Duodenal mucosa (tissue), 2 donors: Measurements from ENCODE around the gene PTPRF.

Experiments used
- H3K27ac ChIP-seq: one replicate; pipeline ENCODE4 v1.7.0; 2013; ENCODE audit warnings: low read depth, low read length
- H3K27me3 ChIP-seq, 2 donors: one replicate each; pipeline ENCODE4 v1.7.0; 2013; ENCODE audit warnings: low read length in 2 of 2, control low read depth in 1 of 2; ENCODE audit not compliant: insufficient read depth in 2 of 2, control insufficient read depth in 1 of 2
- H3K36me3 ChIP-seq, 2 donors: one replicate each; pipeline ENCODE4 v1.7.0; 2013; ENCODE audit warnings: low read length in 2 of 2, control low read depth in 1 of 2; ENCODE audit not compliant: insufficient read depth in 2 of 2, control insufficient read depth in 1 of 2
- H3K4me1 ChIP-seq, 2 donors: one replicate each; pipeline ENCODE4 v1.7.0; 2013; ENCODE audit warnings: low read length in 2 of 2, control low read depth in 1 of 2; ENCODE audit not compliant: insufficient read depth in 2 of 2, control insufficient read depth in 1 of 2
- H3K4me3 ChIP-seq, 2 donors: one replicate each; pipeline ENCODE4 v1.7.0; 2013; ENCODE audit warnings: low read length in 2 of 2, low read depth in 1 of 2
- H3K9ac ChIP-seq, 2 donors: one replicate each; pipeline ENCODE4 v1.7.0; 2013; ENCODE audit warnings: low read length in 2 of 2, low read depth in 1 of 2
- H3K9me3 ChIP-seq, 2 donors: one replicate each; pipeline ENCODE4 v1.7.0; 2013; ENCODE audit warnings: low read length in 2 of 2, control low read depth in 1 of 2; ENCODE audit not compliant: control insufficient read depth in 1 of 2

PTPRF gene

DNA sequence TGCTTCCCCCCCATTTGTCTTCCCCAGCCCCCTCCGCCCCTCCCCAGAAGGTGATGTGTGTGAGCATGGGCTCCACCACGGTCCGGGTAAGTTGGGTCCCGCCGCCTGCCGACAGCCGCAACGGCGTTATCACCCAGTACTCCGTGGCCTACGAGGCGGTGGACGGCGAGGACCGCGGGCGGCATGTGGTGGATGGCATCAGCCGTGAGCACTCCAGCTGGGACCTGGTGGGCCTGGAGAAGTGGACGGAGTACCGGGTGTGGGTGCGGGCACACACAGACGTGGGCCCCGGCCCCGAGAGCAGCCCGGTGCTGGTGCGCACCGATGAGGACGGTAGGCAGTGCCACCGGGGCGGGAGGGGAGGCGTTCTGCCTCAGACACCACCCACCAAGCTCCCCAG lies 67.0 kb downstream of the PTPRF start:
- no peaks in the 10 kb centered on the region for H3K27me3 ChIP-seq
- no peak overlapping the region for H3K4me3 ChIP-seq
- H3K9ac ChIP-seq, result no peak overlapping the region
- H3K36me3 ChIP-seq, result peaks cover 12 to 75% of the 10 kb centered on the region in 2 donors
- H3K27ac ChIP-seq, result no peak overlapping the region
- H3K4me1 ChIP-seq, result no peaks in the 10 kb centered on the region
- H3K9me3 ChIP-seq, result no peaks in the 10 kb centered on the region

- no peaks in the 10 kb centered on the region for H3K27me3 ChIP-seq
- H3K9ac ChIP-seq, result no peak overlapping the region
- H3K36me3 ChIP-seq, result peaks cover 12 to 72% of the 10 kb centered on the region in 2 donors
- no peak overlapping the region for H3K27ac ChIP-seq
- H3K4me1 ChIP-seq, result no peaks in the 10 kb centered on the region
- H3K4me3 ChIP-seq, result no peak overlapping the region
- H3K9me3 ChIP-seq, result no peaks in the 10 kb centered on the region
Measured at GRCh38 chr1:43598622-43599021, 67.9 kb downstream of the PTPRF start.

DNA sequence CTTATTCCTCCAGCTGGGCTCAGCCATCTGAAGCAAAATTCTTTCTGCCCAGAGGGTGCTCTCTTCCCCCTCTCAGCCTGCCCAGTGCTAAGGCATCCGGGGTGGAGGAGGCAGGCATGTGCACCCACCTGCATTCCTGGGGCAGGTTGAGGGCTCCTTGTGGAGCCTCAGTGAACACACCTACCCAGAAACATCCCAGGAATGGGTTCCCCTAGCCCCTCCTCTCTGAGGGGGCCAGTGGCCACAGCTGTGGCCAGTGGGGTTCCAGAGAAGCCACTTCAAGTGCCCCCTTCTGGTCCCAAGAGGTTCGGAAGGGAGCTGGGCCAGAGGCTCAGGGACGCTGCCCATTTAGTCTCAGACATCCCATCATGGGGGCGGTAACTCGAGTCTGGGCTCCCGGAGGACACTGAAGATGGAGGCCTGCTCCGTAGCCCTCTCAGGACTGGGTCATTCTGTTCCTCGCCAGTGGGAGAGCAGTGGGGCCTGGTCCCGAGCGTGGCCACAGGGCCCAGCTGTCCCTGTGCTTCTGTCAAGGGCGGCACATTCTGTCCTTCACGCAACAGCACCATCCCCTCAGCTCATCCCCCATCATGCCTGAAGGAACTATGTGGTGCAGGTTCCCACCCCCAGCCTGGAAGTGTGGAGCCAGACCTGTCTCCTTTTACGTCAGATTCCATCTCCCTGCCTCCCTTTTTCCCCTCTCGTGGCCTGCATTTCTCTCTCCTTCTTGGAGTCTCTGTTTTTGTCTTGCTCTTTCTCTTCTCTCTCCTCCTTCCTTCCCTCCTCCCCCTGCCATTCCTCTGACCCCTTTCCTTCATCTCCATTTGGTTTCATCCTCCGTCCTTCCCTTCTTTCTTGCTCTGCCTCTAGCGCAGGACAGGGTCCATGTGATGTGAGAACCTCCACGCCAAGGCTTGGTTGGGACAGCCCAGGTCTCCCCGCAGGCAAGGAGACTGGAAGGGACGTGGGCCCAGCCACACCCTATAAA lies 69.6 kb downstream of the PTPRF start:
- no peak overlapping the region for H3K27ac ChIP-seq
- peaks cover 21 to 80% of the 10 kb centered on the region in 2 donors for H3K36me3 ChIP-seq
- H3K4me3 ChIP-seq, result no peak overlapping the region
- H3K9ac ChIP-seq, result no peak overlapping the region
- H3K27me3 ChIP-seq, result no peaks in the 10 kb centered on the region
- H3K9me3 ChIP-seq, result no peaks in the 10 kb centered on the region
- H3K4me1 ChIP-seq, result no peaks in the 10 kb centered on the region

DNA sequence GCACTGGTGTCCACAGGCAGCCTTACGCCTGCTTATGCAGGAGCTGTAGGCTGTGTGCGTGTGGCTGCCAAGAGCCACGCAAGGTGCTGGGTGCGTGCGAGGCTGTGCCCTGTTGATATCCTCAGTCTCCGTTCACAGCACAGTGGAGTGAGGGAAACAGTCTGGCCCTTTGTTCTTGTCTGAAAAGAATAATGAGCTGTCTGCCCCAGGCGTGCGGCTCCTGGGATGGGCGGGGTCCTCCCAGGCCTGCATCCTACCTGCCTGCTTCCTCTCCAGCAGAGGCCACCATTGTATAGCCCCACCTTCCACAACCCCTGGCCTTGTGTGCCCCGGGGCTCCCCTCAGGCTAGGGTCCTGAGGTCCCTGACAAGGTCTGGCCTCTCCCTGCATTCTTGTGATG lies 72.3 kb downstream of the PTPRF start:
- peaks cover 27 to 93% of the 10 kb centered on the region in 2 donors for H3K36me3 ChIP-seq
- no peak overlapping the region for H3K27ac ChIP-seq
- no peaks in the 10 kb centered on the region for H3K27me3 ChIP-seq
- no peaks in the 10 kb centered on the region for H3K4me1 ChIP-seq
- H3K9ac ChIP-seq, result no peak overlapping the region
- H3K9me3 ChIP-seq, result no peaks in the 10 kb centered on the region
- no peak overlapping the region for H3K4me3 ChIP-seq

GRCh38 chr1:43604192-43604591 lies 73.5 kb downstream of the PTPRF start:
- H3K4me1 ChIP-seq, result no peaks in the 10 kb centered on the region
- no peak overlapping the region for H3K27ac ChIP-seq
- peaks cover 39 to 94% of the 10 kb centered on the region in 2 donors for H3K36me3 ChIP-seq
- H3K9me3 ChIP-seq, result no peaks in the 10 kb centered on the region
- H3K4me3 ChIP-seq, result no peak overlapping the region
- no peaks in the 10 kb centered on the region for H3K27me3 ChIP-seq
- H3K9ac ChIP-seq, result no peak overlapping the region

DNA sequence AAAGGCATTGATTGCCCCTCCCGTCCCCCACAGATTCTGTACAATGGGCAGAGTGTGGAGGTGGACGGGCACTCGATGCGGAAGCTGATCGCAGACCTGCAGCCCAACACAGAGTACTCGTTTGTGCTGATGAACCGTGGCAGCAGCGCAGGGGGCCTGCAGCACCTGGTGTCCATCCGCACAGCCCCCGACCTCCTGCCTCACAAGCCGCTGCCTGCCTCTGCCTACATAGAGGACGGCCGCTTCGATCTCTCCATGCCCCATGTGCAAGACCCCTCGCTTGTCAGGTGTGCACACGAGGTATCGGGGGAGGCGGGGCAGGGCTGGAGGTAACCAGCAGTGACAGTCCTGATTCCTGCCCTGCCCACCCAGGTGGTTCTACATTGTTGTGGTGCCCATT lies 74.5 kb downstream of the PTPRF start:
- H3K27me3 ChIP-seq, result no peaks in the 10 kb centered on the region
- no peaks in the 10 kb centered on the region for H3K9me3 ChIP-seq
- H3K36me3 ChIP-seq, result peaks cover 40 to 94% of the 10 kb centered on the region in 2 donors
- H3K27ac ChIP-seq, result no peak overlapping the region
- no peak overlapping the region for H3K4me3 ChIP-seq
- H3K4me1 ChIP-seq, result no peaks in the 10 kb centered on the region
- no peak overlapping the region for H3K9ac ChIP-seq

DNA sequence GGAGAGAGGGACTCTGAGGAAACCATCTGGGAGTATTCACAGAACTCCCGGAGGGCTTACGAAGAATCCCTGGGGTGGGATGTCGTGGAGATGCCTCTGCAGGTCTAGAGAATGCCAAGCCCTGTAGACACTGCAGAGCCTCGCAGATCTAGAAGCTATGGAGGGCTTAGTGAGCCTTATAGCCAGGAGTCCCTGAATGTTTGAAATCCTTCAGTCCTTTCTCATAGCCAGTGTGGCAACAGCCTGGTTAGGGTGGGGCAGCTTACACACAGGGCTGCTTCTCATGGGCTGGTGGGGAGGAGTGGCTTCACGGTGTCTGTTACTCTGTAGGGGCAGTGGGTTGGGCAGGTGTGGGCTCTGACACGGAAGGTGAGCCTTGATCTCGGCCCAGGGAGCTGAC lies 75.1 kb downstream of the PTPRF start:
- no peaks in the 10 kb centered on the region for H3K4me1 ChIP-seq
- H3K9me3 ChIP-seq, result no peaks in the 10 kb centered on the region
- peaks cover 42 to 89% of the 10 kb centered on the region in 2 donors for H3K36me3 ChIP-seq
- no peaks in the 10 kb centered on the region for H3K27me3 ChIP-seq
- H3K9ac ChIP-seq, result no peak overlapping the region
- no peak overlapping the region for H3K27ac ChIP-seq
- no peak overlapping the region for H3K4me3 ChIP-seq

GRCh38 chr1:43606624-43607023 lies 75.9 kb downstream of the PTPRF start:
- no peaks in the 10 kb centered on the region for H3K27me3 ChIP-seq
- no peaks in the 10 kb centered on the region for H3K4me1 ChIP-seq
- no peaks in the 10 kb centered on the region for H3K9me3 ChIP-seq
- no peak overlapping the region for H3K9ac ChIP-seq
- H3K27ac ChIP-seq, result no peak overlapping the region
- H3K36me3 ChIP-seq, result peaks cover 39 to 86% of the 10 kb centered on the region in 2 donors
- no peak overlapping the region for H3K4me3 ChIP-seq

DNA sequence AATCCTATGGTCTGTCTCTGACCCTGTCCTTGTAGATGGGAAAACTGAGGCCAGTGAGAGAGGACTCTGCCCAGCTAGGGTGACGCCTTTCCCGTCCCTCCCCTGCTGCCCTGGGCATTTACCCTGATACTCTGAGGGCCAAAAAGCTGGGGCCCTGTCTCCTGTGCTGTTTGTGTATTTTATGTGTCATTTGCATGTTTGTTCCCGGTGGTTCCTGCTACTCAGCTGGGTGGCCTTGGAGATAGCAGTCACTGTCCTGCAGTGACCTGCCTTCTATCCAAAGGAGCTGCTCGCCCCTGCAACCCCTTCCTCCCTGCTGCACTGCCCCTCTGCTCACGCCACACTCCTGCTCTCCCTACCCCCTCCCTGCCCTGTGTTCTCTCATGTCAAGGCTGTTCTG lies 78.1 kb downstream of the PTPRF start:
- Histone ChIP-seq H3K27me3 (no peaks in the 10 kb centered on the region), H3K27ac (no peak overlapping the region), H3K36me3 (peaks cover 44 to 81% of the 10 kb centered on the region in 2 donors)

DNA sequence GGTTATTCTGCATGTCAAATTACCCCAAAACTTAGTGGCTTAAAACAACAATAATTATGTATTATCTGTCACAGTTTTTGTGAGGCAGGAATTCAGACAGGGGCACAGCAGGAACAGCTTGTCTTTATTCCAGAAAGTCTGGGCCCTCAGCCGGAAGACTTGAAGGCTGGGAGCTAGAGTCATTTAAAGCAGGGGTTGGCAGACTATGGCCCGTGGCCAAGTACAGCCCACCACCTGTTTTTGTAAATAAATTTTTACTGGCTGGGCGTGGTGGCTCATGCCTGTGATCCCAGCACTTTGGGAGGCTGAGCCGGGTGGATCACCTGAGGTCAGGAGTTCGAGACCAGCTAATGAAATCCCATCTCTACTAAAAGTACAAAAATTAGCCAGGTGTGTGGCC lies 79.7 kb downstream of the PTPRF start:
- Histone ChIP-seq H3K27me3 (no peaks in the 10 kb centered on the region), H3K4me1 (no peaks in the 10 kb centered on the region), H3K36me3 (peaks cover 37 to 79% of the 10 kb centered on the region in 2 donors), H3K27ac (no peak overlapping the region), H3K9ac (no peak overlapping the region), H3K9me3 (no peaks in the 10 kb centered on the region), H3K4me3 (no peak overlapping the region)

More for the DNA sequence above, 78.1 kb downstream of the PTPRF start:
- Histone ChIP-seq H3K9ac (no peak overlapping the region), H3K4me1 (no peaks in the 10 kb centered on the region), H3K9me3 (no peaks in the 10 kb centered on the region), H3K4me3 (no peak overlapping the region)
